AG09309 (cell line): ENCODE results near the gene LONRF3.

Experiments
- DNase-seq: peaks from one replicate; pipeline ENCODE4 v3.0.0-alpha.2; 2010; ENCODE audit warnings: low read depth
- H3K4me3 ChIP-seq: 2 replicates; pipeline ENCODE4 v1.5.1; 2011; ENCODE audit warnings: mild to moderate bottlenecking, low read depth, low read length, moderate library complexity; ENCODE audit not compliant: control insufficient read depth
- TF ChIP-seq, protein P1 (sequence below): IDR thresholded peaks from 2 replicates; pipeline ENCODE4 v1.5.1; 2011; ENCODE audit warnings: mild to moderate bottlenecking, low read depth, low read length, inconsistent platforms; ENCODE audit not compliant: insufficient read depth, control insufficient read depth; ENCODE audit errors: missing control alignments

LONRF3 gene

DNA sequence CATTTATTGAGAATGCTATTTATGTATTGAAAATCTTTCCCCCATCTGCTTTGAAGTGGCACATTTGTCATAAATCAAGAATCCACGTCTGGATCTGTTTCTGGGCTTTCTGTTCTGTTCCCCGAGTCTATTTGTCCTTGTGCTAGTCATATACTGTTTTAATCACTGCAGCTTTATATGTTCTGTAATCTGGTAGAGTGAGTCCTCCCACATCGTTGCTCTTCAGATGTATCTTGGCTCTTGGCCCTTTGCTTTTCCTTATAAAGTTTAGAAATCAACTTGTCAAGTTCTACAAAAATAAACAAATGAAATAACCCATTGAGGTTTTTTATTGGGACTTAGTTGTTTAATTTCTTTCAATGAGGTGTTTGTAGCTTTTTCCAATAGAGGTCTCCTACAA, 29.0 kb downstream of the LONRF3 start:
- H3K4me3 ChIP-seq = no peak overlapping the region
- no peak for DNase-seq

DNA sequence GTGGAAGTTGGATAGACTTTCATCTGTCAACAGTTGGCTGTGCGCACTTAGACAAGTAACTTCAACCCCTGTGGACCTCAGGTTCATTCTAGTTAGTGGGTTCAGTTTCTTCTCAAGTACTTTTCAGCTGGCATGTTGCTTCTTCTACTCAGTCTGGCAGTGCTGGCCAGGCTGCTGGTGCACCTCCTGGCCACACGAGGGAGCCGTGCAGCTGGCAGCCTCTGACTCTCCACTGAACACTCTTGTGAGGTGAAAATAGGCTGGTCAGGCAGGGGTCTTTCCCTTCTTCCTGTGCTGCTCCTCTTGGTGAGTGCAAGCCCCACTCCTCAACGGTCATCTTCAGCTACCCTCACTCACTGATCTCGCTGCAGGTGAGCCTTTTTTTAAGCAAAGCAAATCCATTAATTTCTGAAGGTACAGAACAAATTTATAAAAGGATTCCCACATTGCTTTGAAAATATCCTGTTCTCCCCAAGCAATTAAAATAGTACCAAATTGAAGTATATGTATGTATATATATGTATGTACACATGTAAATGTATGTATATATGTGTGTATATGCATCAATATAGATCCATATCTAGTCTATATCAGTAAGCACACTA, 30.6 kb downstream of the LONRF3 start:
- no peak for DNase-seq
- TF ChIP-seq, protein P1, sequence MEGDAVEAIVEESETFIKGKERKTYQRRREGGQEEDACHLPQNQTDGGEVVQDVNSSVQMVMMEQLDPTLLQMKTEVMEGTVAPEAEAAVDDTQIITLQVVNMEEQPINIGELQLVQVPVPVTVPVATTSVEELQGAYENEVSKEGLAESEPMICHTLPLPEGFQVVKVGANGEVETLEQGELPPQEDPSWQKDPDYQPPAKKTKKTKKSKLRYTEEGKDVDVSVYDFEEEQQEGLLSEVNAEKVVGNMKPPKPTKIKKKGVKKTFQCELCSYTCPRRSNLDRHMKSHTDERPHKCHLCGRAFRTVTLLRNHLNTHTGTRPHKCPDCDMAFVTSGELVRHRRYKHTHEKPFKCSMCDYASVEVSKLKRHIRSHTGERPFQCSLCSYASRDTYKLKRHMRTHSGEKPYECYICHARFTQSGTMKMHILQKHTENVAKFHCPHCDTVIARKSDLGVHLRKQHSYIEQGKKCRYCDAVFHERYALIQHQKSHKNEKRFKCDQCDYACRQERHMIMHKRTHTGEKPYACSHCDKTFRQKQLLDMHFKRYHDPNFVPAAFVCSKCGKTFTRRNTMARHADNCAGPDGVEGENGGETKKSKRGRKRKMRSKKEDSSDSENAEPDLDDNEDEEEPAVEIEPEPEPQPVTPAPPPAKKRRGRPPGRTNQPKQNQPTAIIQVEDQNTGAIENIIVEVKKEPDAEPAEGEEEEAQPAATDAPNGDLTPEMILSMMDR = peak; percentile 97
- no peak overlapping the region for H3K4me3 ChIP-seq

More for the DNA sequence above, 29.0 kb downstream of the LONRF3 start:
- TF ChIP-seq, protein P1 = no peak

DNA sequence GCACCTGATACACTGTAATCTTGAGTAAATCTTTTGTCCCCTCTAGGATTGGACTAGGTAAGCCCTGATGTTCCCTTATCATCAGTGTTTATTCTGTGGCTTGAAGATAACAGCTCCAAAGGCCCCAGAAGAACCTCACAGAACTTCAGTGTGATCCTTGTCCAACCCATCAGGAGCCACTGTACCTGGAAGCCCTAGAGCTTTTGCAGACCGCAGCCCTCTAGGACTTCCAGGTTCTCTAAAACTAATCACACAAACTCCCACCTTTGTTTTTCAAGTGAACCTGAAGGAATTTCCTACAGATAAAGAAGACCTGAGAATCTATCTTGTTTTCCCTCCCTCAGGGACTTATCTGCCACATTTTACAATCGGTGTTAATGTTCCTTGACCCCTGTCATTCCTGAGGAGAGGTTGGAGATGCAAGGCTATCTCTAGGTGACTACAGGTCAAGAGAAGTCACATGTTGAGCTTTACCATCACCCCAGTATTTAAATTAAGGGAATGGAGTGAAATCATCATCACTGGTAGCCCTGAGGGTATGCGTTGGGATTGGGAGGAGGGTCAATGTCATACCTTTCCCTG, 32.9 kb downstream of the LONRF3 start:
- TF ChIP-seq, protein P1 = no peak
- no peak for DNase-seq
- no peak overlapping the region for H3K4me3 ChIP-seq

- TF ChIP-seq, protein P1 = peak; percentile 77
- no peak for DNase-seq
- H3K4me3 ChIP-seq = no peak overlapping the region
Observed at GRCh38 chrX:119008110-119008744, 33.8 kb downstream of the LONRF3 start.

DNA sequence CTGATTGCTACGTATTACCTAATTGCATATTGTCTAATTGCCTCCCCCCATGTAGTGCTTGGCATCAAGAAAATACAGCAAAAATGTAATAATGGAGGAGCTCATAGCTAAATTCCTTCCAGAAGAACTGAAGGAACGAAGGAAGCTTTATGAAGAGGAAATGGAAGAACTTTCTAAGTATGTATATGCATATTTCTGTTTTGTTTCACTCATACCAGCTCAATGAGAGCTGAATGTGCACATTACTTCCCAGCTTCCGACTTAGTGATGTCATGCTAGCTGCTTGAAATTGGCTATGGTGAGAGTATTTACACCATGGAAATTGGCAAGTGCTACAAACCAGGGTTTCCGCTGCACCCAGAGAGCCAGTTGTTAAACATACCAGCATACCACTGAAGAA, 34.7 kb downstream of the LONRF3 start:
- DNase-seq = no peak
- H3K4me3 ChIP-seq = no peak overlapping the region
- TF ChIP-seq, protein P1 = no peak

GRCh38 chrX:119010491-119010890, 36.1 kb downstream of the LONRF3 start:
- H3K4me3 ChIP-seq = no peak overlapping the region
- no peak for DNase-seq
- TF ChIP-seq, protein P1 = no peak

DNA sequence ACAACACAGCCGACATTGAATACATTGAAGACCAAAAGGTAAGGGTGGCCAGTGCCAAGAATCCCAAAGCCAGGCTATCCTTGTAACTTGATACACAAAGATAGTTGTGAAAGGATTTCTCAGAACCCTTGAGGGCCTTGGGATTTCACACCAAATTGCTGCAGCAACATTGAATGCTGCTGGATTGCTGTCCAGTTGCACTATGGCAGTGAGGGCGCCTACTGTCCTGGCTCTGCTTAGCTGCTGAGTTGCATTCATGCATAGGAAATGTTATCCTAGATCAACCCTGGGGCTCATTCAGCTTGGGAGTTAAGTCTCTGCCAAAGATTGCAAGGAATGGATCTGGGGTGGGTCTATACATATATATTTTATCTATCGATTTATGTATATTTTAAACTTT, 38.7 kb downstream of the LONRF3 start:
- TF ChIP-seq, protein P1 = no peak
- no peak overlapping the region for H3K4me3 ChIP-seq
- DNase-seq = no peak
